OCI-LY1 (cell line): ENCODE measurements around the gene TMTC3.

Experiments used
- H2AFZ ChIP-seq: fragments of 200-600 bp; sonication (generic), shearing (Covaris generic); 2 replicates; pipeline ENCODE4 v1.6.0; 2014; ENCODE audit warnings: antibody characterized with exemption, mild to moderate bottlenecking, low read length
- H3F3A ChIP-seq: fragments of 200-600 bp; sonication (generic), shearing (Covaris generic); 2 replicates; pipeline ENCODE4 v1.6.0; 2014; ENCODE audit warnings: mild to moderate bottlenecking, antibody characterized with exemption, low read length, moderate library complexity; ENCODE audit not compliant: insufficient read depth
- H3K27ac ChIP-seq: fragments of 200-600 bp; sonication (generic); 2 replicates; pipeline ENCODE4 v1.5.1; 2014; ENCODE audit warnings: low read length, mixed run types, mild to moderate bottlenecking, low read depth; ENCODE audit not compliant: poor library complexity, severe bottlenecking
- H3K27me3 ChIP-seq: fragments of 200-600 bp; sonication (generic); 2 replicates; pipeline ENCODE4 v1.6.0; 2014; ENCODE audit warnings: antibody characterized with exemption, mild to moderate bottlenecking, low read length, moderate library complexity; ENCODE audit not compliant: insufficient read depth
- H3K36me3 ChIP-seq: fragments of 200-600 bp; sonication (generic); 2 replicates; pipeline ENCODE4 v1.6.1; 2014; ENCODE audit warnings: mild to moderate bottlenecking, antibody characterized with exemption, low read length, moderate library complexity, mixed read lengths; ENCODE audit not compliant: insufficient read depth
- H3K4me1 ChIP-seq: fragments of 200-600 bp; sonication (generic); 2 replicates; pipeline ENCODE4 v1.5.1; 2014; ENCODE audit warnings: mild to moderate bottlenecking, low read length, moderate library complexity; ENCODE audit not compliant: insufficient read depth, severe bottlenecking
- H3K4me2 ChIP-seq: fragments of 200-600 bp; sonication (generic), shearing (Covaris generic); 2 replicates; pipeline ENCODE4 v1.6.1; 2014; ENCODE audit warnings: low read length
- H3K4me3 ChIP-seq: fragments of 200-600 bp; sonication (generic); 2 replicates; pipeline ENCODE4 v1.5.1; 2014; ENCODE audit warnings: low read length, low read depth, mild to moderate bottlenecking, mixed read lengths; ENCODE audit not compliant: poor library complexity, severe bottlenecking
- H3K79me2 ChIP-seq: fragments of 200-600 bp; shearing (Covaris generic); 2 replicates; pipeline ENCODE4 v1.6.1; 2016; ENCODE audit warnings: mixed run types, low read length, mixed read lengths; ENCODE audit not compliant: insufficient read depth
- H3K9ac ChIP-seq: fragments of 200-600 bp; sonication (generic), shearing (Covaris generic); 2 replicates; pipeline ENCODE4 v1.6.1; 2014; ENCODE audit warnings: mild to moderate bottlenecking, low read length, mixed read lengths
- H3K9me2 ChIP-seq: fragments of 200-600 bp; sonication (generic), shearing (Covaris generic); 2 replicates; pipeline ENCODE4 v1.6.1; 2014; ENCODE audit warnings: low read depth, mild to moderate bottlenecking, low read length, mixed read lengths
- H3K9me3 ChIP-seq: fragments of 200-600 bp; shearing (Covaris generic); 2 replicates; pipeline ENCODE4 v1.6.1; 2014; ENCODE audit warnings: low read length, mixed read lengths
- H4K20me1 ChIP-seq: fragments of 200-600 bp; sonication (generic), shearing (Covaris generic); 2 replicates; pipeline ENCODE4 v1.6.0; 2016; ENCODE audit warnings: mild to moderate bottlenecking, low read length; ENCODE audit not compliant: insufficient read depth
- CTCF ChIP-seq: fragments of 200-600 bp; sonication (generic), shearing (Covaris generic); IDR thresholded peaks from 2 replicates; pipeline ENCODE4 v1.5.1; 2017; ENCODE audit warnings: mild to moderate bottlenecking, antibody characterized with exemption, low read length, moderate library complexity, mixed read lengths
- EZH2 ChIP-seq: fragments of 200-600 bp; sonication (generic), shearing (Covaris generic); IDR thresholded peaks from 2 replicates; pipeline ENCODE4 v1.8.0; 2017; ENCODE audit warnings: borderline replicate concordance, mixed run types, mild to moderate bottlenecking, antibody characterized with exemption, low read length, moderate library complexity, mixed read lengths

TMTC3 gene

GRCh38 chr12:88145567-88146505 is 3.7 kb downstream of the TMTC3 start:
- TF ChIP-seq CTCF (no peak), EZH2 (no peak)
- H3K79me2 ChIP-seq = peaks cover 11% of the 10 kb centered on the region
- no peaks in the 10 kb centered on the region for H3K9me3 ChIP-seq
- H4K20me1 ChIP-seq = peaks cover 3% of the 10 kb centered on the region; the same call in 1 of the 2 replicates
- no peaks in the 10 kb centered on the region for H3K9me2 ChIP-seq
- H3K36me3 ChIP-seq = peaks cover 4% of the 10 kb centered on the region; the same call in 1 of the 2 replicates
- H3F3A ChIP-seq = no peaks in the 10 kb centered on the region
- H3K27me3 ChIP-seq = no peaks in the 10 kb centered on the region
- H3K27ac ChIP-seq = no peak overlapping the region
- H3K9ac ChIP-seq = no peak overlapping the region
- H3K4me2 ChIP-seq = 0 out of 2 replicates have a peak overlapping the region, but pooled peaks have one; percentile 22
- no peak overlapping the region for H2AFZ ChIP-seq
- peaks cover 41% of the 10 kb centered on the region for H3K4me1 ChIP-seq
- H3K4me3 ChIP-seq = no peak overlapping the region

DNA sequence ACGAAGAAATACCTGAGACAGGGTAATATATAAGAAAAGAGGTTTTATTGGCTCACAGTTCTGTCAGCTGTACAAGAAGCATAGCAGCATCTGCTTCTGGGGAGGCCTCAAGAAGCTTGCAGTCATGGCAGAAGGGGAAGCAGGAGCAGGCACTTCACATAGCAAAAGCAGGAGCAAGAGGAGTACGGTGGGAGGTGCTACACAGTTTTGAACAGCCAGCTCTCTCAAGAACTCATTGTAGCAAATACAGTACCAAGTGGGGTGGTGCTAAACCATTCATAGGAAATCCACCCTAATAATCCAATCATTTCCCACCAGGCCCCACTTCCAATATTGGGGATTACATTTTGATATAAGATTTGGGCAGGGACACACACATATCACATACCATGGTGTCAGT is 8.0 kb downstream of the TMTC3 start:
- H4K20me1 ChIP-seq = peaks cover 3% of the 10 kb centered on the region; the same call in 1 of the 2 replicates
- no peaks in the 10 kb centered on the region; the same call in 1 of the 2 replicates for H3K79me2 ChIP-seq
- TF ChIP-seq EZH2 (no peak), CTCF (no peak)
- H2AFZ ChIP-seq = no peak overlapping the region
- H3K9me3 ChIP-seq = no peaks in the 10 kb centered on the region
- H3F3A ChIP-seq = no peaks in the 10 kb centered on the region
- H3K9ac ChIP-seq = no peak overlapping the region
- H3K4me3 ChIP-seq = no peak overlapping the region
- peaks cover 11% of the 10 kb centered on the region for H3K4me1 ChIP-seq
- no peaks in the 10 kb centered on the region for H3K9me2 ChIP-seq
- H3K27me3 ChIP-seq = no peaks in the 10 kb centered on the region
- no peak overlapping the region for H3K4me2 ChIP-seq
- H3K36me3 ChIP-seq = peaks cover 4% of the 10 kb centered on the region; the same call in 1 of the 2 replicates
- H3K27ac ChIP-seq = no peak overlapping the region

DNA sequence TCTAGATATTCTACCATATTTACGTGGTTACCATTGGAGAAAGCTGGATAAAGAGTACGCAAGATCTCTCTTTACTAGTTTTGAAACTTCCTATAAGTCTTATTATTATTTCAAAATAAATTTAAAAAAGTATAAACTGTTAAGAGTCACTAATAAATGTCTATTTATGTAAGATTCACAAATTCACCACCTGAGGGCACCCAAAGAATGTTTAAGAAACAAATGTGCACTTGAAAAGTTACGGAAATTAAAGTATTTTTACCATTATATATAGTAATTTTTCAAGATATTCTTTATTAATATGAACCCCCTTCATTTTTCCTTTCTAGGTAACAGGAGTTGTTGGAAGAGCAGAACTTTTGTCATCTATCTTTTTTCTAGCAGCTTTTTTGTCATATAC is 11.9 kb downstream of the TMTC3 start:
- no peaks in the 10 kb centered on the region for H3K9me2 ChIP-seq
- H3K27ac ChIP-seq = no peak overlapping the region
- no peaks in the 10 kb centered on the region for H3K79me2 ChIP-seq
- no peaks in the 10 kb centered on the region for H4K20me1 ChIP-seq
- H3K9ac ChIP-seq = no peak overlapping the region
- peaks cover 4% of the 10 kb centered on the region; the same call in 1 of the 2 replicates for H3K36me3 ChIP-seq
- no peaks in the 10 kb centered on the region for H3F3A ChIP-seq
- H3K9me3 ChIP-seq = no peaks in the 10 kb centered on the region
- no peaks in the 10 kb centered on the region for H3K27me3 ChIP-seq
- H3K4me2 ChIP-seq = no peak overlapping the region
- no peak overlapping the region for H2AFZ ChIP-seq
- TF ChIP-seq CTCF (peak; percentile 16), EZH2 (no peak)
- no peak overlapping the region for H3K4me3 ChIP-seq
- H3K4me1 ChIP-seq = no peaks in the 10 kb centered on the region
